GM21825 (cell line): ENCODE data around the gene MEI4.
"Not testable (repeated sequence)": the region's sequence is repeated elsewhere in the genome, so short reads cannot be mapped to it uniquely, and the experiment has no call there.

Experiments
- ATAC-seq: cut with Tn5 transposase; IDR thresholded peaks from one replicate; pipeline ENCODE4 v1.9.1; 2021; ENCODE audit warnings: mild to moderate bottlenecking, moderate library complexity; ENCODE audit not compliant: unreplicated experiment

The MEI4 gene

GRCh38 chr6:77678048-77678447 is 25.2 kb downstream of the MEI4 start:
- no peak for ATAC-seq

DNA sequence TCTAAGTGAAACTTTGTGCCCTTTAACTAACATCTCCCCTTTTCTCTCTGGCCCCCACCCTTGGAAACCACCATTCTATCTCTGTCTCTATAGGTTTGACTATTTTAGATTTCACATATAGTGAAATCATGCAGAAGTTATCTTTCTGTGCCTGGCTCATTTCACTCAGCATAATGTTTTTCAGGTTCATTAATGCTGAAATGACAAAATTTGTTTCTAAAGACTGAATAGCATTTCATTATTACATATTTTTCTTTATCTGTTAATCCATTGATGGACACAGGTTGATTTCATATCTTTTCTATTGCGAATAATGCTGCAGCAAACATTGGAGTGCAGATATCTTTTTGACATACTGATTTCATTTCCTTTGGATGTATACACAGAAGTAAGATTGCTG is 30.7 kb downstream of the MEI4 start:
- ATAC-seq = no peak

DNA sequence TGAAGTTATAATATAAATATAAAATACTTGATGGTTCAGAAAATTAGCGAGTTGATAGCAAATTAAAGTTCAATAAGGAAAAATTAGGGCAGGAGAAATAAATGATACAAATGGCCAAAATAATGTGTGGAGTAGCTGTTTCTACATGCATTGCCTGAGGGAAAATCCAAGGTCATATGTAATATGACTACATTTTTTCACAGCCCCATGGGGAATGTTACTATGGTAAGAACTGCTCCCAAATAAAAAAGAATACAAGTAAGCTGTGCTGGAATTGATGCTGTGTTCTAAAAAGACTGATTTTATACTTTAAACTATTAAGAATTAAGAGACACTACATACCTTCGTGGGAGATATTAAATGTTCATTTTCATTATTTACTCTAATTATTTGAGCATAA is 34.1 kb downstream of the MEI4 start:
- no peak for ATAC-seq

DNA sequence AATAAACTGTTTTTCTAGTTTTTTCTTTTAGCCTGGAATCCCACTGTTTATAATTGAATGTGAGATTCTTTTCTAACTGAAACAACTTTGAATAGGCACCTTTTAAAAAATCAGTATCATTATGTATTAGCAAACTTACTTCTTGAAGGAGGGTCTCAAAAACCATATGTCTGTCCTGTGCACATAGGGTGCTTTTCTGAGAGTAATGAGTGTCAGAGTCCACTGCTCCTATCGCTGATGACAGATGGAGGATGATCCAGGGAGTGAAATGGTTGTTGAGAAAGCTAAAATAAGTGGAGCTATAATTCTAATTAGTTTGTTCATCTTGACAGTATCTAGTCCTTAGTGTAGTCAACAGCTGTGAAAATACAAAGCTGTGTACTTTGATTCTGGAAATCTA is 35.8 kb downstream of the MEI4 start:
- no peak for ATAC-seq

DNA sequence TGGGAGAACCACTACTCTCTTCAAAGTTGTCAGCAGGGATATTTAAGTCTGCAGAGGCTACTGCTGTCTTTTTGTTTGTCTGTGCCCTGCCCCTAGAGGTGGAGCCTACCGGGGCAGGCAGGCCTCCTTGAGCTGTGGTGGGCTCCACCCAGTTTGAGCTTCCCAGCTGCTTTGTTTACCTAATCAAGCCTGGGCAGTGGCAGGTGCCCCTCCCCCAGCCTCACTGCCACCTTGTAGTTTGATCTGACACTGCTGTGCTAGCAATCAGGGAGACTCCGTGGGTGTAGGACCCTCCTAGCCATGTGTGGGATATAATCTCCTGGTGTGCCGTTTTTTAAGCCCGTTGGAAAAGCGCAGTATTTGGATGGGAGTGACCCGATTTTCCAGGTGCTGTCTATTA is 47.3 kb downstream of the MEI4 start:
- ATAC-seq = not testable (repeated sequence)

DNA sequence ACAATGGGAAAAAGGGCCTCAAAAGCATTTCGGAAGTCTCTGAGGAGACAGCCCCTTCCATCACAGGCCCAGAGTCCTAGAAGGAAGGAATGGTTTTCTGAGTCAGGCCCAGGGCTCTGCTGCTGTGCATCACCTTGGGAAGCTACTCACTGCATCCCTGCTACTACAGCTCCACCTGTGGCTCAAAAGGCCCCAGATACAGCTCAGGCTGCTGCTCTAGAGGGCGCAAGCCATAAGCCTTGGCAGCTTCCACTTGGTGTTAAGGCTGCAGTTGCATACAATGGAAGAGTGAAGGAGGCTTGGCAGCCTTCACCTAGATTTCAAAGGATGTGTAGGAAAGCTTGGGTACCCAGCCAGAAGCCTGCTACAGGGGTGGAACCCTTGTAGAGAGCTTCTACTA is 54.8 kb downstream of the MEI4 start:
- no peak for ATAC-seq

- no peak for ATAC-seq
These were observed 62.7 kb downstream of the MEI4 start for GRCh38 chr6:77715588-77715987.

DNA sequence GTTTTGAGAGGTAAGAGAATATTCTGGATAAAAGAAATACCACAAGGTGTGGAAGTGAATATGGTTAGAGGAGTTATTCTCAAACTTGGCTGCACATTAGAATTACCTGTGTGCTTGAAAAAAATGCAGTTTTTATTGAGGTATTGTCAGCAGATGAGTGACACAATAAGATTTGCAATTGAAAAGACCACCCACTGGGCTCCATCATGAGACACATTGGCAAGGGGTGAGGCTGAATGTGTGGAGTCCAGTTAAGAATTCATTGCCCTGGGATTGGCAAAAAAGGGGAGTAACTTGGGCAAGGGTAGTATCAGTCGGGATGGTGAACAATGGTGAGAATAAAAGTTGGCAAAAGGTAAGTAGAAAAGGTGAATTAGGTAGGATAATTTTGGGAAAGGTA is 63.5 kb downstream of the MEI4 start:
- ATAC-seq = no peak

- ATAC-seq = not testable (repeated sequence)
These were observed 83.2 kb downstream of the MEI4 start for GRCh38 chr6:77736010-77736409.

- no peak for ATAC-seq
These were observed 87.5 kb downstream of the MEI4 start for GRCh38 chr6:77740380-77740779.

DNA sequence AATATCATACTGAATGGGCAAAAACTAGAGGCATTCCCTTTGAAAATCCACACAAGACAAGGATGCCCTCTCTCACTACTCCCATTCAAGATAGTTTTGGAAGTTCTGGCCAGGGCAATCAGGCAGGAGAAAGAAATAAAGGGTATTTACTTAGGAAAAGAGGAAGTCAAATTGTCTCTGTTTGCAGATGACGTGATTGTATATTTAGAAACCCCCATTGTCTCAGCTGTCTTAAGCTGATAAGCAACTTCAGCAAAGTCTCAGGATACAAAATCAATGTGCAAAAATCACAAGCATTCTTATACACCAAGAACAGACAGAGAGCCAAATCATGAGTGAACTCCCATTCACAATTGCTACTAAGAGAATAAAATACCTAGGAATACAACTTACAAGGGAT is 99.3 kb downstream of the MEI4 start:
- not testable (repeated sequence) for ATAC-seq

GRCh38 chr6:77762386-77762785 is 109.5 kb downstream of the MEI4 start:
- no peak for ATAC-seq

DNA sequence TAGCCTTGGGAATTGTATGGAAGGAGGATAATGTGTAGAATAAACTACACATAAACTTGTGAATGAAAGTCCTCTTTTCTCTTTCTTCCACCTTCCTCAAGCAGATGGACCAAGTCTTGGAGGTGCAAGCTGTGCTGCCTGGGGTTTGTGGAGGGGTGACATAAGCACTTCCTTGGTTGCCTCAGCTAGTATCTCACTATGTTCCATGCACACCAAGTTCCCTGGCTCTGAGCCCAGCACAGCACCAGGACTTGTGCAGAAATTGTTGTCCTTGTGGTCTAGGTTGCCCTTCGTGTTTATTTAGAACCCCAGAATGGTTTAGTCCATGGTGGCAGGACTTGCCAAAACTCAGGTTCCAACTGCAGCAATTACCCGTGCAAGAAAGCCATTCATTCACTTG is 110.3 kb downstream of the MEI4 start:
- ATAC-seq = no peak

- no peak for ATAC-seq
These were observed 111.5 kb downstream of the MEI4 start for GRCh38 chr6:77764364-77764763.

- no peak for ATAC-seq
These were observed 120.5 kb downstream of the MEI4 start for GRCh38 chr6:77773157-77773822.

GRCh38 chr6:77774457-77774856 is 121.6 kb downstream of the MEI4 start:
- ATAC-seq = no peak

DNA sequence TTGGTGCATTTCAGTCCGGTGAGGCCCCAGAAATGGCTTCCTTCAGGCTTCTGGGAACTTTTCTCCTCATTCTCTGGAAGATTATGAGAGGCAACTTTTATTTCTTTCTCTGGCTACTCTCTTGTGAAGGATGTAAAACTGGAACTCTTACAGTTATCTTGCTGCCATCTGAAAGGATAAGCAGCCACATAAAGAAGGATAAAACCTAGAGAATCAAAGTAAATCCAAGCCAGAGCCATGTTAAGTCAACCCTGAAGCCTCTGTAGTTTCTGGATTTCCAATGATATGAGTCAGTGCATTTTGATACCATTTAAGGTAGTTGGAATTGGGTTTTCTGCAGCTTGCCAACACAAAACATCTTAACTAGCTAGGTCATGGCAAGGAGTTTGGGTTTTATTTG is 123.6 kb downstream of the MEI4 start:
- no peak for ATAC-seq

DNA sequence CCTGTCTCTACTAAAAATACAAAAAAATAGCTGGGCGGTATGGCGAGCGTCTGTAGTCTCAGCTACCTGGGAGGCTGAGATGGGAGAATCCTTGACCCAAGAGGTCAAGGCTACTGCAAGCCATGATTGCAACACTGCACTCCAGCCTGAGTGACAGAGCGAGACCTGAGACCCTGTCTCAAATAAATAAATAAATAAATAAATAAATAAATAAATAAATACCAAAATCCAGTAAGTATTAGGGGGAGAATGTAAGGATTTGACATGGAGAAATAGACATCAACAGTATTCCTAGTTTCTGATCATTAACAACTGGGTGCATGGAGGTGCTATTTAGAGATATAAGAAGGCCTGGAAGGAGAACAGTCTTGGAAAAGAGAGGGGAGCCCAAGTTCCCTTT is 125.7 kb downstream of the MEI4 start:
- no peak for ATAC-seq

GRCh38 chr6:77786935-77787629 is 134.2 kb downstream of the MEI4 start:
- ATAC-seq = no peak

- ATAC-seq = no peak
These were observed 144.3 kb downstream of the MEI4 start for GRCh38 chr6:77796824-77797809.

- no peak for ATAC-seq
These were observed 159.5 kb downstream of the MEI4 start for GRCh38 chr6:77812304-77812703.

DNA sequence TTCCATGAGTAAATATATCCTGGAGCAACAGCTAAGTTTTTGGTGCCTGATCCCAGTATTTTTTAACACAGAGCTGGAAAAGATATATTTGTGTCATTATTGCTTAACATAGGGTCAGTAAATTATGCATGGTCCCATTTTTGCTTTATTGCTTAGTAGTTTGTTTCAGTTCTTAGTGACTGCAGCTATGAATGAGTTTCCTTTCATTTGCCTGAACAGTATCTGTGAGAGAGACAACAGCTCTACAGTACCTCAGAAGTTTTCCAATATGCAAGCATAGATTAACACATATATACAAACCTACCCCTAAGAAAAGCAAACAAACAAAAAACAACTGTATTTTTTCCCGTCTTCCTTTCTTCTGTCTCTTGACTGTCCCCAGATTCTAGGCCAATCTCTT is 160.3 kb downstream of the MEI4 start:
- no peak for ATAC-seq
